OCI-LY7 (cell line): ENCODE measurements around the gene SELPLG.

Source experiments
- EZH2phosphoT487 ChIP-seq: fragments of 200-600 bp; sonication (generic); IDR thresholded peaks from 2 replicates; pipeline ENCODE4 v1.6.1; 2018; ENCODE audit warnings: low read depth, borderline replicate concordance, mild to moderate bottlenecking, mixed run types, antibody characterized with exemption, low read length, moderate library complexity, mixed read lengths
- TF ChIP-seq, protein P1 (sequence below): fragments of 200-600 bp; sonication (generic); conservative IDR thresholded peaks from 2 replicates; pipeline ENCODE4 v1.5.1; 2014; ENCODE audit warnings: mild to moderate bottlenecking, antibody characterized with exemption, low read length, moderate library complexity, mixed read lengths

DNA sequence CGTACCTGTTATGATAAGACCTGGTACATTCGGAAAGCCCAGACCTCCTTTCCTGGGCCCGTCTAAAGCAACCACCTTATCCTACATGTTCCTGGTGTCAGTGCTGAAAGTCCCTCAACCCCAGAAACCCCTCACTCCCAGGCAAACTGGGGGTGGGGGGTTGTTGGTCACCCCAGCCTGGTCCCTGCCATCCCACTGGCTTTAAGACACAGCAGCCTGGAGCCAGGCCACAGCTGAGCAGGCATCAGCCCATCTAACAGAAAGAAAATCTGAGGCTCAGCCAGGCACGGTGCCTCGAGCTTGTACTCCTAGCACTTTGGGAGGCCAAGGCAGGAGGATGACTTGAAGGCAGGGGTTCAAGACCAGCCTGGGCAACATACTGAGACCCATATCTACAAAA, 4.5 kb downstream of the SELPLG start:
- TF ChIP-seq, protein P1, sequence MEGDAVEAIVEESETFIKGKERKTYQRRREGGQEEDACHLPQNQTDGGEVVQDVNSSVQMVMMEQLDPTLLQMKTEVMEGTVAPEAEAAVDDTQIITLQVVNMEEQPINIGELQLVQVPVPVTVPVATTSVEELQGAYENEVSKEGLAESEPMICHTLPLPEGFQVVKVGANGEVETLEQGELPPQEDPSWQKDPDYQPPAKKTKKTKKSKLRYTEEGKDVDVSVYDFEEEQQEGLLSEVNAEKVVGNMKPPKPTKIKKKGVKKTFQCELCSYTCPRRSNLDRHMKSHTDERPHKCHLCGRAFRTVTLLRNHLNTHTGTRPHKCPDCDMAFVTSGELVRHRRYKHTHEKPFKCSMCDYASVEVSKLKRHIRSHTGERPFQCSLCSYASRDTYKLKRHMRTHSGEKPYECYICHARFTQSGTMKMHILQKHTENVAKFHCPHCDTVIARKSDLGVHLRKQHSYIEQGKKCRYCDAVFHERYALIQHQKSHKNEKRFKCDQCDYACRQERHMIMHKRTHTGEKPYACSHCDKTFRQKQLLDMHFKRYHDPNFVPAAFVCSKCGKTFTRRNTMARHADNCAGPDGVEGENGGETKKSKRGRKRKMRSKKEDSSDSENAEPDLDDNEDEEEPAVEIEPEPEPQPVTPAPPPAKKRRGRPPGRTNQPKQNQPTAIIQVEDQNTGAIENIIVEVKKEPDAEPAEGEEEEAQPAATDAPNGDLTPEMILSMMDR: no peak
- no peak for TF ChIP-seq EZH2phosphoT487
